H1 (cell line): ENCODE measurements around the gene AHI1. TPM values are rescaled to one million over a fixed set of nuclear protein-coding genes. Genes with fewer than 3 reads are reported as not detected.

Experiments used
- CTCF ChIA-PET: fragments of 300-600 bp; sonication (Branson Sonifier 250); formaldehyde crosslinking; loops from one replicate; lab custom pipeline; 2021; ENCODE audit not compliant: partially characterized antibody; lab: Charles Lee
- POLR2A ChIA-PET: fragments of 300-600 bp; sonication (Branson Sonifier 250); formaldehyde crosslinking; loops from one replicate; lab custom pipeline; 2021; ENCODE audit warnings: inconsistent platforms; ENCODE audit not compliant: partially characterized antibody; lab: Charles Lee
- DNase-seq, 2 experiments: peaks; one replicate each; pipeline versions ENCODE4 v3.0.0 to v3.0.0-alpha.2; 2010 to 2022; ENCODE audit warnings: low spot score in 2 of 2, low read depth in 1 of 2, mixed read lengths in 1 of 2
- FAIRE-seq: peaks from 2 replicates; lab custom pipeline; 2011; peaks lifted over from hg19 to GRCh38; lab: Jason Lieb, UNC
- H2AFZ ChIP-seq: 2 replicates; pipeline ENCODE4 v1.8.1; 2012; ENCODE audit warnings: low read length, inconsistent platforms
- H2AK5ac ChIP-seq: 2 replicates; pipeline ENCODE4 v1.6.1; 2013; ENCODE audit warnings: low read depth, low read length
- H2BK120ac ChIP-seq: replicated peaks from 2 replicates; pipeline ENCODE3; 2013; ENCODE audit warnings: low read depth, low read length, inconsistent platforms
- H2BK12ac ChIP-seq: 2 replicates; pipeline ENCODE4 v1.6.1; 2013; ENCODE audit warnings: low read depth, low read length
- H2BK15ac ChIP-seq: 2 replicates; pipeline ENCODE4 v1.6.1; 2013; ENCODE audit warnings: low read length
- H2BK20ac ChIP-seq: 2 replicates; pipeline ENCODE4 v1.6.1; 2013; ENCODE audit warnings: low read length
- H2BK5ac ChIP-seq: 2 replicates; pipeline ENCODE4 v1.6.1; 2013; ENCODE audit warnings: low read depth, low read length
- H3K14ac ChIP-seq: 2 replicates; pipeline ENCODE4 v1.6.1; 2013; ENCODE audit warnings: inconsistent platforms; ENCODE audit not compliant: insufficient read length
- H3K18ac ChIP-seq: 2 replicates; pipeline ENCODE4 v1.6.1; 2013; ENCODE audit warnings: low read length; ENCODE audit errors: extremely low read depth
- H3K23ac ChIP-seq: 2 replicates; pipeline ENCODE4 v1.6.1; 2013; ENCODE audit warnings: inconsistent platforms; ENCODE audit not compliant: insufficient read length
- H3K23me2 ChIP-seq: 2 replicates; pipeline ENCODE4 v1.6.1; 2013; ENCODE audit warnings: low read depth, low read length
- H3K27ac ChIP-seq: 2 replicates; pipeline ENCODE4 v1.6.1; 2011; ENCODE audit warnings: low read depth, low read length, inconsistent platforms
- H3K27me3 ChIP-seq, 4 experiments: replicated peaks in 1 of 4; 1 replicate in 1 of 4; 2 replicates in 3 of 4; pipeline versions ENCODE4 v1.6.1 to v1.8.1; 2011 to 2013; ENCODE audit warnings: low read length in 3 of 4, mild to moderate bottlenecking in 3 of 4, inconsistent platforms in 2 of 4, mixed read lengths in 2 of 4, moderate library complexity in 1 of 4; ENCODE audit not compliant: control insufficient read depth in 3 of 4, insufficient read depth in 3 of 4; ENCODE audit errors: extremely low read depth in 1 of 4
- H3K36me3 ChIP-seq, 4 experiments: 2 replicates each; pipeline versions ENCODE4 v1.6.1 to v1.8.1; 2011 to 2013; ENCODE audit warnings: mild to moderate bottlenecking in 4 of 4, low read length in 3 of 4, moderate library complexity in 2 of 4, control low read depth in 1 of 4, inconsistent platforms in 1 of 4; ENCODE audit not compliant: insufficient read depth in 4 of 4, control insufficient read depth in 2 of 4
- H3K4ac ChIP-seq: replicated peaks from 2 replicates; pipeline ENCODE3; 2013; ENCODE audit warnings: low read length, low read depth, mixed read lengths, inconsistent platforms; ENCODE audit not compliant: insufficient read length
- H3K4me1 ChIP-seq, 4 experiments: replicated peaks in 1 of 4; 1 replicate in 1 of 4; 2 replicates in 3 of 4; pipeline versions ENCODE4 v1.6.1 to v1.8.1; 2011 to 2013; ENCODE audit warnings: low read length in 3 of 4, inconsistent platforms in 2 of 4, mixed read lengths in 1 of 4; ENCODE audit not compliant: insufficient read depth in 4 of 4, control insufficient read depth in 3 of 4
- H3K4me2 ChIP-seq, 2 experiments: 2 replicates each; pipeline versions ENCODE4 v1.6.1 to v1.8.1; 2011 to 2013; ENCODE audit warnings: low read depth in 2 of 2, low read length in 2 of 2, control low read depth in 1 of 2, inconsistent platforms in 1 of 2, mild to moderate bottlenecking in 1 of 2; ENCODE audit not compliant: insufficient read depth in 1 of 2
- H3K4me3 ChIP-seq, 4 experiments: fragments of 200-600, 300-600 bp in 1 of 4; sonication (generic), shearing (Covaris generic), sonication (Bioruptor Twin) in 1 of 4; 2 replicates each; pipeline versions ENCODE4 v1.5.1 to v1.8.1; 2011 to 2016; ENCODE audit warnings: low read length in 4 of 4, low read depth in 3 of 4, control low read depth in 2 of 4, inconsistent platforms in 2 of 4, mild to moderate bottlenecking in 2 of 4, mixed read lengths in 1 of 4, moderate library complexity in 1 of 4; ENCODE audit not compliant: insufficient read depth in 2 of 4; ENCODE audit errors: extremely low read depth in 1 of 4
- H3K56ac ChIP-seq: replicated peaks from 2 replicates; pipeline ENCODE3; 2013; ENCODE audit warnings: low read depth, mild to moderate bottlenecking, mixed read lengths, low read length, inconsistent platforms; ENCODE audit not compliant: insufficient read length
- H3K79me1 ChIP-seq: 2 replicates; pipeline ENCODE4 v1.6.1; 2013; ENCODE audit warnings: low read depth, low read length, control low read depth
- H3K79me2 ChIP-seq, 2 experiments: 2 replicates each; pipeline versions ENCODE4 v1.6.1 to v1.8.1; 2012 to 2013; ENCODE audit warnings: low read length in 2 of 2, mild to moderate bottlenecking in 2 of 2, inconsistent platforms in 1 of 2; ENCODE audit not compliant: insufficient read depth in 2 of 2, control insufficient read depth in 1 of 2
- H3K9ac ChIP-seq, 4 experiments: replicated peaks in 1 of 4; 1 replicate in 1 of 4; 2 replicates in 3 of 4; pipeline versions ENCODE4 v1.6.1 to v1.8.1; 2011 to 2013; ENCODE audit warnings: low read depth in 3 of 4, low read length in 3 of 4, control low read depth in 2 of 4, mild to moderate bottlenecking in 2 of 4, moderate library complexity in 2 of 4, inconsistent platforms in 1 of 4; ENCODE audit errors: extremely low read depth in 1 of 4
- H3K9me3 ChIP-seq, 2 experiments: 2 replicates each; pipeline versions ENCODE4 v1.6.1 to v1.8.1; 2012 to 2013; ENCODE audit warnings: mild to moderate bottlenecking in 2 of 2, moderate library complexity in 2 of 2, control low read depth in 1 of 2, inconsistent platforms in 1 of 2, low read depth in 1 of 2, low read length in 1 of 2, mixed read lengths in 1 of 2; ENCODE audit not compliant: insufficient read depth in 2 of 2
- H4K20me1 ChIP-seq, 2 experiments: replicated peaks in 1 of 2; 2 replicates each; pipeline versions ENCODE3 to v1.8.1; 2011 to 2013; ENCODE audit warnings: inconsistent platforms in 2 of 2, low read length in 2 of 2, mild to moderate bottlenecking in 1 of 2; ENCODE audit not compliant: insufficient read depth in 2 of 2, control insufficient read depth in 1 of 2
- H4K5ac ChIP-seq: 2 replicates; pipeline ENCODE4 v1.6.1; 2013; ENCODE audit warnings: low read length, low read depth, mixed read lengths, inconsistent platforms; ENCODE audit not compliant: insufficient read length
- H4K8ac ChIP-seq: 2 replicates; pipeline ENCODE4 v1.8.0; 2013; ENCODE audit warnings: mild to moderate bottlenecking, moderate library complexity, low read length, inconsistent platforms; ENCODE audit not compliant: insufficient read depth; ENCODE audit errors: extremely low read depth
- H4K91ac ChIP-seq: replicated peaks from 2 replicates; pipeline ENCODE3; 2013; ENCODE audit warnings: low read length, mixed read lengths, inconsistent platforms; ENCODE audit not compliant: insufficient read length
- BACH1 ChIP-seq: IDR thresholded peaks from 2 replicates; pipeline ENCODE4 v1.6.1; 2012; ENCODE audit warnings: low read length, improper control_type of control experiment
- CEBPB ChIP-seq: IDR thresholded peaks from 2 replicates; pipeline ENCODE4 v1.6.1; 2012; ENCODE audit warnings: low read depth, low read length
- CHD1 ChIP-seq: IDR thresholded peaks from 2 replicates; pipeline ENCODE4 v1.6.1; 2012; ENCODE audit warnings: low read depth, low read length, improper control_type of control experiment
- CHD2 ChIP-seq: IDR thresholded peaks from 2 replicates; pipeline ENCODE4 v1.6.1; 2012; ENCODE audit warnings: low read length, improper control_type of control experiment
- EGR1 ChIP-seq: IDR thresholded peaks from 2 replicates; pipeline ENCODE4 v1.6.1; 2011; ENCODE audit warnings: low read depth, low read length, borderline replicate concordance
- HDAC6 ChIP-seq: IDR thresholded peaks from one replicate; pipeline ENCODE4 v1.7.1; 2012; ENCODE audit warnings: low read depth, mild to moderate bottlenecking, inconsistent platforms, low read length, moderate library complexity
- KDM5A ChIP-seq: fragments of 200-600 bp; IDR thresholded peaks from 2 replicates; pipeline ENCODE4 v1.7.1; 2012; ENCODE audit warnings: mild to moderate bottlenecking, low read length, inconsistent platforms, mixed read lengths
- NANOG ChIP-seq: IDR thresholded peaks from 2 replicates; pipeline ENCODE4 v1.6.1; 2011; ENCODE audit warnings: low read length, low read depth, mild to moderate bottlenecking, inconsistent platforms; ENCODE audit not compliant: insufficient read depth, poor library complexity, severe bottlenecking
- NRF1 ChIP-seq: IDR thresholded peaks from 2 replicates; pipeline ENCODE4 v1.6.1; 2011; ENCODE audit warnings: mild to moderate bottlenecking, low read depth, low read length, improper control_type of control experiment
- SUZ12 ChIP-seq: fragments of 200-600 bp; sonication (generic); IDR thresholded peaks from 2 replicates; pipeline ENCODE4 v1.6.1; 2012; ENCODE audit warnings: mild to moderate bottlenecking, inconsistent platforms, low read length, moderate library complexity, mixed read lengths
- TBP ChIP-seq: IDR thresholded peaks from 2 replicates; pipeline ENCODE4 v1.6.1; 2011; ENCODE audit warnings: low read depth, low read length, improper control_type of control experiment
- TCF12 ChIP-seq: IDR thresholded peaks from 2 replicates; pipeline ENCODE4 v1.6.1; 2011; ENCODE audit warnings: low read depth, mild to moderate bottlenecking, low read length
- TEAD4 ChIP-seq: IDR thresholded peaks from 2 replicates; pipeline ENCODE4 v1.6.1; 2012; ENCODE audit warnings: low read depth, low read length, inconsistent platforms, mixed read lengths
- ZNF274 ChIP-seq: IDR thresholded peaks from 2 replicates; pipeline ENCODE4 v1.7.0; 2012; ENCODE audit warnings: low read length, borderline replicate concordance; ENCODE audit errors: extremely low read depth
- WGBS, 2 experiments: shearing (Covaris generic) in 1 of 2; methylation state at CpG; one replicate each; pipeline versions ENCODE4 v1.1.6 to v1.1.7; 2013 to 2015; ENCODE audit warnings: low lambda C conversion rate in 2 of 2, mixed read lengths in 2 of 2, inconsistent platforms in 1 of 2, low coverage in 1 of 2, missing lambda C conversion rate in 1 of 2; ENCODE audit not compliant: insufficient replicate concordance in 2 of 2, insufficient coverage in 1 of 2, insufficient read length in 1 of 2; ENCODE audit errors: extremely low coverage in 1 of 2, missing lambda C conversion rate in 1 of 2; 5-methylcytosine and 5-hydroxymethylcytosine counted together
- polyA plus RNA-seq, 7 experiments: library from polyadenylated mRNA; depleted of rRNA in 3 of 7; stranded (reverse) in 5 of 7; unstranded in 2 of 7; fragments of >200 nt in 5 of 7; fragments of 200-250 nt in 2 of 7; gene quantifications; 1 replicate in 5 of 7; 2 replicates in 1 of 7; 4 replicates in 1 of 7; pipeline versions ENCODE4 v1.2.1 to v1.2.3, GENCODE V29; 2011 to 2013; ENCODE audit warnings: missing spikeins in 2 of 7, mixed read lengths in 2 of 7
- total RNA-seq: library from RNA; stranded (reverse); fragmentation: NEBNext Ultra II Directional; extraction: Animal tissue kit (Norgen Biotek cat#: 25700); gene quantifications from 2 replicates; pipeline ENCODE4 v1.2.1, GENCODE V29; 2021
- TF ChIP-seq, protein P1 (sequence below): IDR thresholded peaks from 2 replicates; pipeline ENCODE4 v1.6.1; 2012; ENCODE audit warnings: inconsistent platforms

AHI1 gene
- total and polyA plus RNA-seq, 2 of the 8 experiments (the other 6 are each of a cell fraction or from before 2014, with no cell fraction given): 4.2 to 19.6 TPM

DNA sequence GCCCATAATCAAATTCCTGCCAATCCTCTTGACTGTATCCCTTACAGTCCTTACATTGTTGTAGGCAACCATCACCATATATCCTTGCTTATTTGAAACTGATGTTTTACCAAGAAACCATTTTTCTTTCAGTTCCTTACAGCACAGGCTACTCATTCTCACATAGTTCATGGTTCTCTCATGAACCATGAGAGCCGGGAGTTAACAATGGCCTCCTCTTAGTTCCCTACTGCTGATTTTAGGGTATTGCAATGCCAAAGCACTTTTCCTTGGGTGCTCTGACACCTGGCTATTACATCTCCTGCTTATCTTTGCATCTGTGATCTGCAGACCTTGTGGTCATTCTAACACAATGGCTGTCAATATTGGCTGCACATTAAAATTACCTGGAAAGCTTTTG, 183.0 kb downstream of the AHI1 start:
- H2AFZ ChIP-seq: no peak overlapping the region
- no peak overlapping the region for H3K27ac ChIP-seq
- H3K9ac ChIP-seq: no peak overlapping the region
- H3K4ac ChIP-seq: no peak overlapping the region
- H2BK20ac ChIP-seq: no peak overlapping the region
- no peak overlapping the region for H3K4me3 ChIP-seq
- H3K23me2 ChIP-seq: no peaks in the 10 kb centered on the region
- H2BK15ac ChIP-seq: no peak overlapping the region
- H2BK12ac ChIP-seq: no peak overlapping the region
- H3K4me2 ChIP-seq: no peak overlapping the region
- no peaks in the 10 kb centered on the region for H3K36me3 ChIP-seq
- no peaks in the 10 kb centered on the region for H3K27me3 ChIP-seq
- no peak overlapping the region for H2BK120ac ChIP-seq
- DNase-seq (no peak), FAIRE-seq (no peak)
- no peaks in the 10 kb centered on the region for H3K9me3 ChIP-seq
- 91% methylated on average over 1 of the region's 1 CpG; no CpG with 5 or more reads in 1 of the 2 experiments for WGBS, 2 experiments
- POLR2A ChIA-PET: no interaction called here
- no peak overlapping the region for H3K23ac ChIP-seq
- H2BK5ac ChIP-seq: no peak overlapping the region
- H4K91ac ChIP-seq: no peak overlapping the region
- no peaks in the 10 kb centered on the region for H4K20me1 ChIP-seq
- H4K5ac ChIP-seq: no peak overlapping the region
- H3K14ac ChIP-seq: no peak overlapping the region
- CTCF ChIA-PET: interaction anchor here (0.9 to 1.6 kb wide), 5 partner anchors 11 to 168 kb away, joined by 3 to 4 read pairs (median 3); no protein-coding TSS in a partner anchor
- no peaks in the 10 kb centered on the region for H3K4me1 ChIP-seq
- no peak overlapping the region for H2AK5ac ChIP-seq
- no peak overlapping the region for H3K18ac ChIP-seq
- no peak overlapping the region for H3K56ac ChIP-seq
- H3K79me2 ChIP-seq: no peaks in the 10 kb centered on the region
- no peaks in the 10 kb centered on the region for H3K79me1 ChIP-seq
- H4K8ac ChIP-seq: no peak overlapping the region
- TF ChIP-seq ZNF274 (no peak), TEAD4 (no peak), NRF1 (no peak), KDM5A (no peak), TCF12 (no peak), EGR1 (no peak), CEBPB (no peak), CHD2 (no peak), NANOG (no peak), SUZ12 (no peak), CHD1 (no peak), HDAC6 (no peak), BACH1 (no peak), TBP (no peak)
- TF ChIP-seq, protein P1, sequence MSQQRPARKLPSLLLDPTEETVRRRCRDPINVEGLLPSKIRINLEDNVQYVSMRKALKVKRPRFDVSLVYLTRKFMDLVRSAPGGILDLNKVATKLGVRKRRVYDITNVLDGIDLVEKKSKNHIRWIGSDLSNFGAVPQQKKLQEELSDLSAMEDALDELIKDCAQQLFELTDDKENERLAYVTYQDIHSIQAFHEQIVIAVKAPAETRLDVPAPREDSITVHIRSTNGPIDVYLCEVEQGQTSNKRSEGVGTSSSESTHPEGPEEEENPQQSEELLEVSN: no peak
